Activated gamma-delta T cell (primary cell): ENCODE results near the gene ZDHHC20.

ENCODE experiments used
- DNase-seq: peaks from one replicate; lab custom pipeline; 2025; lab: John Stamatoyannopoulos, UW

Gene ZDHHC20

DNA sequence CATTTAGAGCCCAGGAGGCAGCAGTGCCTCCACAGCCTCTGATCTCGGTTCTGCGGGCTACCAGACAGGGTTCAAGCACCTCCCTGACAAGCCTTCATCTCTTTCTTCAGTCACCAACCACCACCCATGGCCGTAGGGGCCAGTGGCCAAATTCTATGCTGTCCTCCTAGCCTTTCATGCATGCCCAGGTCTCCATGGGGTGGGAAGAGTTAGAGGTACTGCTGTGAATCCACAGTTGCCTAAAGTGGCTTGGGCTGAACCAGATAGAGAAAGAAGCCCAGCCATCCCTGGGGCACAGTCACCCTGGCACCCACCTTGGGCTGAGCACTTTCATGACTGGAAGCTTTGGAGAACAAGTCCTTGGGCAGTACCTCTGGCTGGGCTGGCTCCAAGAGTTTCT is 97.4 kb downstream of the ZDHHC20 start:
- no peak for DNase-seq

DNA sequence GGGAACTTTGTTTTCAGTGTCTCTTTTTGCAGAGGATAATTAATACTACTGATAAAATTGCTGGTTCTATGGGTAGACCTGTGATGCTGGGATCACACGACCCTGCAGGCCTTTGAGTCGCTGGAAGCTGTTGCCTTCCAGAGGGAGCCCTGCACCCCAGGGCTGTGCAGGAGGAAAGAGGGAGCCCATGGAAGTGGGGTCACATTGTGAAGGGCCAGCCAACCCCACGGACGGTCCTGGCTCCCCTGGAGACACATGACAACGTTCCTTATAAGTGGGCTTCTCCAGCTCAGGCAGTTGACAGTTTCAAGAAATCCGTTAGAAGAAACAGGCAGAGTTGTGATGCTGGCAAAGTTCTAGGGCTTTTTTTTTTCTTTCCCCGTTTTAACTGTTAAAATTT is 98.0 kb downstream of the ZDHHC20 start:
- no peak for DNase-seq

DNA sequence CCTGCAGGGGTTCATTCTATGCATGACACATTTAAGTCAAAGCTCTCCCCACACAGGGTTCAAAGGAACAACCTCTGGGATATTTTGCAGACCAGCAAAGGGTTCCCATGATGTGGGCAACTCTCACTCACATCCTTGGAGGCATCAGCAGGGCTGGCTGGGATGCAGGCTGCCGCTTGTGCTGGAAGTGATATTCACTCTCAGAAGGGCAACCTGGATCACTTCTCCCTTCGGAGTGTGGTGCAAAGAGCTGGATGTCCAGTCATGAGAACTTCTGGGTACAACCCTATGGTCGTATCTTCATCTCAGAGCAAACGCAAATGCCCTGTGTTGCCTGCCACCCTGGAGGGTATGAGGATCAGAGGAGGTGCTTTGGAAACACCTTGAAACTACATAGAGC is 98.6 kb downstream of the ZDHHC20 start:
- DNase-seq = no peak

DNA sequence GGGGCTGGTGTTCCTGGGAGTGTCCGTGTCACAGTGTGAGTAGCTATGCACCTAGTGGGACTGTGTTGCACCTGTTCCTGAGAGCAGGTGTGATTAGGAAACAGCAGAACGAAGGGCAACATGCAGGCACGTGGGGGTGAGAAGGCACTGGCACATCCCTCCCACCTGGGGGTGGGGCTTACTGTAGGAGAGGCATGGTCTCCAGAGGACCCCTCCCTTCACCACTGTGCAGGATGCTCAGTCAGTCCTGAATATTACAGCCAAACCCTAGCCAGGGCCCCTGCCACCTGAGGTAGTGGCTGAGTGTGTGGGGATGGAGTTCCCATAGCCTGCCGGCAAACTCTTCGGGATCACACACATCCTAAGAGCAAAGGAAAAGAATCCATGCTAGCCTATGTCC is 99.2 kb downstream of the ZDHHC20 start:
- no peak for DNase-seq

DNA sequence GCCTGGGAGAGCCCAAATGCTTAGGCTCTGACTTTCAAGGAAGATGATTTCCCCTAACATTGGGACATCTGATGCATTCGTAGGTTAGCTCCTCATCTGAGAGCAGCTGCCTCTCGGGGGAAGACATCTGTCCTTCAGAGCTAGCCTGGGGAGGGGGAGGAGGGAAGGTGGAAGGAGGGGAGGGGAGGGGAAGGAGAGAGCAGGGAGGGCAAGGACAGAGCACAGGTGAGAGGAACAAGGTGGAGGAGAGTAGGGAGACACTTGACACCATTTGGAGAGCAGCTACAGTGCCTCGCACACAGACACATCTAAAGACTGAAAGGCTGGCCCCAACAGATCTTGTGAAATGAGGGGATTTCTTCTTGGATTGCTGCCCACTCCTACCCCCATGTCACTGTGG is 103.8 kb downstream of the ZDHHC20 start:
- DNase-seq = no peak

DNA sequence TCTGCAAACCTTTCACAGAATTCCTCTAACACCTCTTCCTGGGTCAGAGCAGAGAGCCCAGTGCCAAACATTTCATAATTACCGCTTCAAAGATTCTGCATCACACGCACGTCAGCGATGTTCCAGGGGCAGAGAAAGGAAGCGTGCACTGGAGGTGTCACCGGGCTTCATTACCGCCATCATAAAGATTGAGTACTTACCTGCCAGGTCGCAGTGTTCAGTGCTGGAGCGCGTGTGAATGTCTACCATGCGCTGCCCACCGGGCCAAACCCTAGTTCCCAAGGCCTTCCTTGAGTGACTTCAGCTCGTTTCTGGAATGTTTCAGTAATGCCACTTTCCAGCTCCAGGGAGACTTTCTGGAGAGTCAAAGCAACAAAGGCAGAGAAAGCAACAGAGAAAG is 104.4 kb downstream of the ZDHHC20 start:
- DNase-seq = no peak

DNA sequence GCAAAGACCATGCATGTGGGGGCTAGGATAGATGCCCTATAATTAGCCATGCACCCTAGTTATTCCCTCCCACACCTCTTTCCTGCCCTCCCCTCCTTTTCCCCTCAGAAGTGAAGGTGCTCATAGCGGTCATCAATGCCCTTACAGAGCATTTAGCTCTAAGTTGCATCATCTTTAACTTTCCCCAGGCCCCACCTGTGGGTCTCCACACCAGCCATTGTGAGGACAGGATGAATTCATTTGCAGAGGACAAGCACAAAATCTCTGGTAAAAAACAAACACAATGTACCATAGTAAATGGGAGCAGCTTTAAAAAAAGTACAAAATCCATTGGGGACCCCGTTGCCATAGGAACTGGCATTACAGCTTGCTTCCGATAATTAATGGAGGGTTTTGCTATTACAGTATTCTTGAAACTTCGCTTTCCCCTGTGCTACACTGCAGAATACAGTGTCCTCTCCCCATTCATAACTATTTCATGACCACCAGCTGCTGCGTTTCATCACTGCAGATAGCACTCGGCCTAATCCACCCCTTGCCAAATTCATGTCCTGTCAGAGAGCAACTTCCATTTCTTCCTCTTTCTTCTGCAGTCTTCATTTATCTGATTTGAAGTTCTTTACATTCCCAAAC is 110.5 kb downstream of the ZDHHC20 start:
- no peak for DNase-seq

DNA sequence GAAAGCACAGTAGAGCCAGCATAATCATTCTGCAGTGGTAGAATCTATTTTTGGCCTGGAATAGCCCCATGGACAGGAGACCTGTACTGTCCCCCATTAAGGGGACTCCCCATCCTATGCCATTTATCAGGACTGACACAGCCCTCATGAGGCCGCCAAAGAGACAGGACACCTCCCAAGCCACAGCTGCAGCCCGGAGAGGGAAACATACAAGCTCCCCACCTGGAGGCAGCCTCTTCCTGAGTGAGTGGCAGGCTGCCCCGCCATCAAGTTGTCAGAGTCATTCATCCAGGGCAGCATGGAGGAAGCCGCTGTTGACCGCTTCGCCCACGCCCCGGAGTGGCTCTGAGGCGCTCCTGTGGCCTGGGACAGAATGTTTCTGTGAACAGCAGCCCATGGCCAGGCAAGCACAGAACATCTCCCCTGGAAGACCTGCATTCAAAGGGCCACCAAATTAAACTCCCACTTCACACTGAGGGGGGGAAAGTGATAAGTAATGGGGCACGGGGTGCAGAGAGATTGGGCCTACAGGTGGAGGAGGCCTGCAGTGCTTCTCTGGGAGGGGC is 111.3 kb downstream of the ZDHHC20 start:
- no peak for DNase-seq

DNA sequence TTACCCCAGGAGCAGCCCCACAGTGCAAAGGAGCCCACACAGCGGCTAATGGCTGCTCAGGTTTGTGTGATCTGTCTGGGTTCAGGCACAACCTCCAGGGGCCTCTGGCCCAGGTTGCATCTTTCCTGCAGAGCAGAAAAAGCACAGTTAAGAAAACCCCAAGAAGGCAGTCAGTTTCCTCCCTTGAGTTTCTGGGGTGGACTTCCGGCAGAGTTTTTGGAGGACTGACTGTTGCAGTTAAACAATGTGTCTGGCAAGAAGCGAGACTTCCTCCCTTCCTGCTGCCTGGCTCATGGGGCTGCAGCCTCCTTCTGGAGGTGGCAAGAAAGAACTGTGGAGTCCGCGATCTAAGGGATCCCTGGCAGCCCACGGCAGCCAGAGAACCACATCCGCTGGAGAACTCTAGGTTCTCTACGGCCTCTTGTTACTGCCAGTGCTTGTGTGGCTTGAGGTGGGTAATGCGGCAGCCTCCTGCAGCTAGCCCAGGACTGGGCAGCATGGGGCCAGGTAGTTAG is 114.4 kb downstream of the ZDHHC20 start:
- DNase-seq = no peak

DNA sequence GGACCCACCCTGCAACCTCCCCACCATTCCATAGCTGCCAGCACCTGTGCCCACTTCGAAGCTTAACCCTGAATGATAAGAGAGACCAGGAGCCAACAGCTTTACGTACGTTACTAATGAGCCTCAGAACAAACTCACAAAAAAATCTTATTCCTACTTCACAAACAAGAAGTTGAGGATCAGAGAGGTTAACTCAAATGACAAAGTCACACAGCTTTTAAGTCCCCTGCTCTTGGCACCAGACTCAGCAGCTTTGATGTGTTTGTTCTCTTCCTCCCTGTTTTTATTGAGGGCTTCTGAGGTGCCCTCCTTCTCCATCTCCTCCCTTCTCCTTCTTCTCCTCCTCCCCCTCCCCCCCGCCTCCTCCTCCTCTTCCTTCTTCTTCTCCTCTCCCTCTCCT is 115.4 kb downstream of the ZDHHC20 start:
- DNase-seq = no peak

DNA sequence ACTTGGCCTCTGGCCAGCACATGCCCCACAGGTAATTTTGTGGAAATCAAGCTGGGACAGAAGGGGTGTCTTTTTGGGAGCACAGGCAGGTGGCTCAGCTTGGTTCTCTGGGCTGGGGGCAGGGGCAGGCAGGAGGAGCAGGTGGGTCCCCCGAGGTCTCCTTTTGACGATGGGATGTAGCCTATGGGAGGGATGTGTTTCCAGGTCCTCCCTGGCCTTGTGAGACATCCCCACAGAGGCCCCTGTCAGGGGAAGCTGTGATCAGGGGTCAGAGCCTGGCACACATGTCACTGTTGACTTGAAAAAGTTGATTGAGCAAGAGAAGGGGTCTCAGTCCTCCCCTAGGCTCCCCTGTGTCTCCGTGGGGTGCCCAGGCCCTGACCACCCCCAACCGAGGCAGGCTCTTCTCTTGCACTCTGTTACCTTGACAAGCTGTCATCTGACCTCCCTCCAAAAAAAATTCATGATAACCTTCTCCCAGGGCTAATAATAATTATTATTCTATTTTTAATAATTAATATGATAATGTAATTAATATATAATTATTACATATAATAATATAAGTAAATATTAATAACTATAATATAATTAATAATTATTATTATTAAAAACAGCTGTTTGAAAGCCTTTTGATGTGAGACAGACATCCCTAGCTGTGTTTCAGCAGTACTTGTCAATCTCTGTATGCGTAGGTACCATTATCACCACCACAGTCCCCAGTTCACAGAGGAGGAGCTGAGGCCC is 116.2 kb downstream of the ZDHHC20 start:
- no peak for DNase-seq

DNA sequence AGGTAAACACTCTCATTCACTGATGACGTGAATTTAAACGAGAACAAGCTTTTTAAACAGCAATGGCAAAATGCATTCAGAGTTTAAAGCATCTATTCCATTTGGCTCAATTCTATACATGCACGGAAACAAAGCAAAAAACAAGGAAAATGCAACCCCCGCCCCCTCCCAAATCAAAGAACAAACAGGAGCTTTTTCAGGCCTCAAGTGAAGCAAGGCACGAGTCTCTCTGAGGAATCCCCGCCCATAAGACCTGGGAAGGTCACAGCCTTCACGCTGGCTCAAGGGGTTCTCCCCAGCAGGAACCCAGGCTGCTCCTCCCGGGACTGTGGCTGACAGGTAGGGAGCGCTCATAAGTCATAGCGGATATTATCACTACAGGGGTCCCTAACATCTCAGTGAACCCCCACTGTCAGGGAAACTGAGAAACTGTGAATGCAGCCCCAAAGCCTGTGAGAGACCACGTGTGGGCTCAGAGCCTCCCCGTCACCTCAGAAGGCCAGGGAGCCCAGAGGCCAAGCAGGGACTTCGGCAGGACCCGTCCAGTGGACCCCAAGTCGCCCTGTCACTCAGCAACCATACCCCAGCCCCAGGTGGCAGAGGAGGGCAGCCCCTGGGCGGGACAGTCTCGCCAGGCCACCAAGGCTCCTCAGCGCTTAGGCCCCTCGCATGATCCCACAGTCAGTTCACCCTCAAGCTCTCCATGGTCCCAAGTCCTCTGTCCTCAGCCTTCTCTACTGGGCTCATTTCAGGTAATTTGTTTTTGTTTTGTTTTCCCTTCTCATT is 117.3 kb downstream of the ZDHHC20 start:
- no peak for DNase-seq

DNA sequence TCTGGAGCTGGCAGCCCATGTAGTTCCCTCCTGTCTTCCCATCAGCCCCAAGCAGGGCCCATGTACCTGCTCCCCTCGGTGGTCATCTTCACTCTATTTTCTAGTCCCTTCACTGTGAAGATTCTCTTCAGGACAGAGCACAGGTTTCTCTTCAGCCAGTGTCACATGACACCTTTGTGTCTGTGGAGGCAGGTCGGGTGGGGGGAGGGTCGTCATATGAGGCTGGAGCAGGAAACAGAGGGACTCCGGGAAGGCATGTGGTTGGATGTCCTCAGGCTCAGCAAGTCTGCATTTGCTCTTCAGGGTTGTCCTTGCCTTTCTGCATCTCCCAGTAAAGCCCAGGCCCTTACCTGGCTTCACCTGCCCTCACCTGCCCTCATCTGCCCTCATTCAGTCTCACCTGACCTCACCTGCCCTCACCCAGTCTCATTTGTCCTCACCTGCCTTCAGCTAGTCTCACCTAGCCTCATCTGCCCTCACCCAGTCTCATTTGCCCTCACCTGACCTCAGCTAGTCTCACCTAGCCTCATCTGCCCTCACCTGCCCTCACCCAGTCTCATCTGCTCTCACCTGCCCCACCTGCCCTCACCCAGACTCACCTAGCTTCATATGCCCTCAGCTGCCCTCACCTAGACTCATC is 120.3 kb downstream of the ZDHHC20 start:
- no peak for DNase-seq

DNA sequence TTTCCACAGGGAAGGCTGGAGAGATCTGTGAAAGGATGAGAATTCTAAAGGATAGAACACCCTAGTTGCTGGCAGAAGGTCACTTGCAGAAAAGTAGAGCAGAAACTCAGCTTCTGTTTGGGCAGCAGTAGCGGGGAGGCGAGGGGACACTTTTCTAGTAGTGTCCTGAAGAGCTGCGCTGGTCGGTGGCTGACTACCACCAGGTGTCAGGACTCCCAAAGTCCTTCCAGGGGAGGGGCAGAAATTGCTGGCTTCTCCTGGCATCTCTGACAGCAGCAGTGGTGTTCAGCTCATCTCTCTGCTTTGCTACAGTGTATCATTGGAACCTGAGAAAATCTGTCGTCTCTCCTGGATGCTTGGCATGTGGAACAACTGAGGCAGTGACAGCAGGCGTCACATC is 120.9 kb downstream of the ZDHHC20 start:
- no peak for DNase-seq

DNA sequence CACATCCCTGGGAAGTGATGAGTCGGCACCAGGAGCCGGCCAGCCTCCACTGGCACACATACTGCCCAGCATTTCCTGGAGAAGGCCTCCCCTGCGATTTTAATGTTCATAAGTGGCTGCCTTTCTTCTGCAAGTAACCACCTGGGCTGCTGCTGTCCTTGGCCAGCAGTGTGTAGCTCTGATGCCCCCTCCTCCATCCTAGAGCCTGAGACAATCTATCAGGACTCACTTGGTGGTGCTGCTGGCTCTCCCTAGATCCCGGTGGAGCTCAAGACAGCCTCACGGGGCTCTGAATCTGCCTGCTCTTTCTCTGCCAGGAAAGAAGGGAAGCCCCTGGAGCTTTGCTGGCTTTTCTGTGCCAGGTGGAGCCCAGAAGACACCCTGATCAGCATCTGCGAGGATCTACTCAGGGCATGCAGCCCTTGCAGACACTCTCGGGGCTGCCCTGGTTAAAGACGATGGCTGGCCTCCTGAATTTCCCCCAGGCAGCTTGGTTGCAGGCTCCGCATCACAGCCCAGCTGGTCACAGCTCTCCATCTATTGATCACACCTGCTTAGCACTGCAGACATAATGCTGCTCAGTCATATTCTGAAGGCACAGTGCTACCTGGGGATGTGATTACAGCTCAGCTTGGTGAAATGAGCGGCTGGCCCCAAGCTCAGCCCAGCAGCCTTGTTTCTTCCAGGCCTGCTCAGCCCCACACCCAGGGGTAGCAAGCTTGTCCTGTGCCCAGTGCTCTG is 122.3 kb downstream of the ZDHHC20 start:
- no peak for DNase-seq

DNA sequence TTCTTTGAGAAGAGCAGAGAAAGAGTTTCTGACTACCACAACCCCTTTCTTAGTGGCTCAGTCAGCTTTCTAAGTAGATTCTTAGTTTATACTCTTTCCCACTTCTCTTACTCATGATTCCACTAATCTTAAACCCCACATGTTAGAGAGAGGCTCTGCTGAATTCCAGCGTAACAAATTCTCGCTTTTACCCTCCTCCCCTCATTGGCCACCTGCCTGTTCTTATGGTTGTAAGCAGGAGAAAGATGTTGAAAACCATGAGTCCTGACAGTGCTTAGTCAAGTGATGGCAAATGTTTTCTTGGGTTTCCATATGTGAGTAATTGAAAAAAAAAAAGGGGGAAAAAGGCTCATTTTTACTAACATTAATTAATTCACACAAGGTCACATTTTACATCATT is 125.9 kb downstream of the ZDHHC20 start:
- DNase-seq = no peak

DNA sequence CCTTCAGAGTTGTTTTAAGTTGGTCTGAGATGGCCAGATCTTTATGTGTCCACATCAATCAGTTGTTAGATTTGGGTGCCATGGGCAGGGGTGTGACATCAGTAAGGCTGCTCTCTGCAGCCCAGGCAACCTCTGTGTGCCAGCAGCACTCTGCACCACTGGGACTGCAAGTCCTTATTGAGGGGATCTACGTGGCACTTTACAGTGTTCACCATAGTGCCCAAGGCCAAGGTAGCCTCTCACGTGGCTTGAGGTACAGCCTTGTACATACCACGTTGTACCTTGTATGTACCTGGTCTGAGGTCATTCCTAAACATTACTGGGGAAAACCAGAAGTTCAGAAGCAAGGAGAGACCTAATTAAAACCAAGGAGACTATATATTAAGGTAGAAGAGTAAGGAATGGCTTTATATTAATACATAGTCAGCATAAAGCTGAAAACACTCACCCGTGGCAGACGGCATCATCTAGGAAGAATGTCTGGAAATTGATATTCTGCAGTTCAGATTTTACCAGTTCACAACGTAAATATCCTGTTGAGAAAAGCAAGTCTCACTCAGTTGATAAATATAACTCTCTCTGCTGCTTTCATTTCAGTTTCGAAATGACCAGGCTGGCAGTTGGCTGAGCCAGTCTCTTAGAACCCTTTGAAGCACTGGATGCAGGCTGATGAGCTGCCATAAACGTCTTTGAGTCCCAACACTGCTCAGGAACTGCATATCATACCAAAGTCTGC is 128.8 kb downstream of the ZDHHC20 start:
- no peak for DNase-seq

DNA sequence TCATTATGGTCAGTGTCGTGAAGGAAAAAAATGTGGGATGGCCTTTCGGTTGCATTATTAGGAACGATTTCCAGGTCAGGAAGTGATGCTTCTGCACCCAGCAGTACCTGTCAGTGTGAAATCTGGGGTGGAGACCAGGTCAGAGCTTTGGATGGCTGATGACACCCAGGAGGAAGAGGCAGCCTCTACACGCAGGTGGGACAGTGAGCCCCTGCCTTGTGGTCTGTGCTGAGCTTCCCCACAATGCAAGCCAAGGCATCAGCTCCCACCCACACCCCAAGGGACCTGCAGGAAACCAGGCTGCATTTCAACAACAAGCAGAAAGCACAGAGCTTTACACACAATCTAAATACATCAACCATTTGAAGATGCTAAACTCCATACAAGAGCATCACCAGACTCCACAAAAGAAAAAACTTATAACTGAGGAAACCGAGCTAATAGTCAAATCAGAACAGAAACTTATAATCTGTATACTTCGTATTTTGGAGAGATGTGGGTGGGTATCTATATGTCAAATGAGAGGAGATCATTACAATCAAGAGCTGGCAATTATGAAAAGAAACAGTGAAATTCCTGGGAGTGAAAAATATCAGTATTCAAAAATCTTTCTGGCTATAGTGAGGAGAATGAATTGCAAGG is 130.1 kb downstream of the ZDHHC20 start:
- no peak for DNase-seq

DNA sequence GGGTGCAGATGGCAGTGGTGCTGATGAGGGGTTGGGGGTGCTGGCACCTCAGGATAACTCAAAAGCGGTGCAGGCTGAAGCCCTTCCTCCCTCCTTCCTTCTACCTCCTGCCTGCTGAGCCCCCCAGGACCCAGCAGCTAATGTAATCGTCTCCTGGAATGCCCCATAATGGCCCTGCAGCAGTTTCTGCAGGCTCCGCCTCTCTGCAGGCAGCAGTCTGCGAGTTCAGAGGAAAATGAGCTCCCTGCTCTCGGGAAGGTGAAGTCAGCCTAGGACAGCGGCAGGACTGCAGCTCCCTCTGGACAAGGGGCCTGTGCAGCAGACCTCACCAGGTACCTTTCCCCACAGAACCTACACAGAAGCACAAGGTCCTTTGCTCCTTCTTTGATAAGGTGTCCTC is 130.9 kb downstream of the ZDHHC20 start:
- DNase-seq = no peak
